Parathyroid adenoma (tissue), 2 donors: ENCODE data around the gene RSPRY1.

Source experiments
- H2AFZ ChIP-seq: fragments of 300-600 bp; sonication (generic); one replicate; pipeline ENCODE4 v1.7.0; 2017; ENCODE audit warnings: antibody characterized with exemption, mild to moderate bottlenecking
- H3K27ac ChIP-seq: fragments of 300-600 bp; sonication (generic); one replicate; pipeline ENCODE4 v1.7.0; 2017
- H3K27me3 ChIP-seq: fragments of 300-600 bp; sonication (generic); one replicate; pipeline ENCODE4 v1.7.0; 2017; ENCODE audit warnings: low read length; ENCODE audit not compliant: control insufficient read depth, insufficient read depth
- H3K36me3 ChIP-seq: fragments of 300-600 bp; sonication (generic); one replicate; pipeline ENCODE4 v1.7.0; 2017; ENCODE audit warnings: low read length; ENCODE audit not compliant: control insufficient read depth, insufficient read depth
- H3K4me1 ChIP-seq: fragments of 300-600 bp; sonication (generic); one replicate; pipeline ENCODE4 v1.7.0; 2017; ENCODE audit warnings: control low read depth
- H3K4me2 ChIP-seq: fragments of 300-600 bp; sonication (generic); one replicate; pipeline ENCODE4 v1.7.0; 2017; ENCODE audit warnings: low read length
- H3K4me3 ChIP-seq: fragments of 300-600 bp; sonication (generic); one replicate; pipeline ENCODE4 v1.7.0; 2017; ENCODE audit warnings: low read depth, low read length
- H3K79me2 ChIP-seq: fragments of 300-600 bp; sonication (generic); one replicate; pipeline ENCODE4 v1.7.0; 2017; ENCODE audit warnings: control low read depth
- H3K9ac ChIP-seq: fragments of 300-600 bp; sonication (generic); one replicate; pipeline ENCODE4 v1.7.0; 2017; ENCODE audit warnings: mild to moderate bottlenecking
- H3K9me3 ChIP-seq: fragments of 300-600 bp; sonication (generic); one replicate; pipeline ENCODE4 v1.7.0; 2017; ENCODE audit warnings: low read length; ENCODE audit not compliant: control insufficient read depth
- CTCF ChIP-seq: fragments of 300-600 bp; sonication (generic); IDR thresholded peaks from one replicate; pipeline ENCODE4 v1.7.0; 2017; ENCODE audit warnings: antibody characterized with exemption, mild to moderate bottlenecking
- donor health status: primary hyperparathyroidism.

RSPRY1 gene

GRCh38 chr16:57166451-57166850, 19.7 kb upstream of the RSPRY1 start:
- no peaks in the 10 kb centered on the region for H3K36me3 ChIP-seq
- no peak overlapping the region for H3K9ac ChIP-seq
- H3K4me1 ChIP-seq: no peaks in the 10 kb centered on the region
- H3K4me3 ChIP-seq: no peak overlapping the region
- no peaks in the 10 kb centered on the region for H3K9me3 ChIP-seq
- no peak overlapping the region for H3K4me2 ChIP-seq
- no peaks in the 10 kb centered on the region for H3K27me3 ChIP-seq
- H3K27ac ChIP-seq: no peak overlapping the region
- no peak for TF ChIP-seq CTCF
- no peaks in the 10 kb centered on the region for H3K79me2 ChIP-seq
- no peak overlapping the region for H2AFZ ChIP-seq

GRCh38 chr16:57166951-57167350, 19.2 kb upstream of the RSPRY1 start:
- Histone ChIP-seq H2AFZ (no peak overlapping the region), H3K27me3 (no peaks in the 10 kb centered on the region), H3K9ac (no peak overlapping the region), H3K36me3 (no peaks in the 10 kb centered on the region), H3K9me3 (no peaks in the 10 kb centered on the region), H3K4me2 (no peak overlapping the region), H3K27ac (no peak overlapping the region), H3K4me3 (no peak overlapping the region), H3K4me1 (no peaks in the 10 kb centered on the region), H3K79me2 (no peaks in the 10 kb centered on the region)
- TF ChIP-seq CTCF: no peak

- no peak for TF ChIP-seq CTCF
- H3K36me3 ChIP-seq: no peaks in the 10 kb centered on the region
- H3K27ac ChIP-seq: no peak overlapping the region
- no peaks in the 10 kb centered on the region for H3K79me2 ChIP-seq
- H3K27me3 ChIP-seq: no peaks in the 10 kb centered on the region
- no peak overlapping the region for H3K4me2 ChIP-seq
- H3K4me1 ChIP-seq: no peaks in the 10 kb centered on the region
- H3K9ac ChIP-seq: no peak overlapping the region
- no peak overlapping the region for H3K4me3 ChIP-seq
- no peak overlapping the region for H2AFZ ChIP-seq
- H3K9me3 ChIP-seq: no peaks in the 10 kb centered on the region
Observed at GRCh38 chr16:57167538-57167937, 18.6 kb upstream of the RSPRY1 start.

GRCh38 chr16:57167953-57168352, 18.2 kb upstream of the RSPRY1 start:
- H2AFZ ChIP-seq: no peak overlapping the region
- H3K4me3 ChIP-seq: no peak overlapping the region
- no peaks in the 10 kb centered on the region for H3K9me3 ChIP-seq
- H3K4me2 ChIP-seq: no peak overlapping the region
- no peaks in the 10 kb centered on the region for H3K36me3 ChIP-seq
- H3K79me2 ChIP-seq: no peaks in the 10 kb centered on the region
- no peaks in the 10 kb centered on the region for H3K27me3 ChIP-seq
- H3K27ac ChIP-seq: no peak overlapping the region
- no peaks in the 10 kb centered on the region for H3K4me1 ChIP-seq
- TF ChIP-seq CTCF: peak; percentile 38
- no peak overlapping the region for H3K9ac ChIP-seq

- Histone ChIP-seq H3K9me3 (no peaks in the 10 kb centered on the region), H3K4me3 (no peak overlapping the region), H3K4me2 (no peak overlapping the region), H3K27me3 (no peaks in the 10 kb centered on the region), H3K79me2 (no peaks in the 10 kb centered on the region), H2AFZ (no peak overlapping the region), H3K9ac (no peak overlapping the region), H3K27ac (no peak overlapping the region), H3K4me1 (no peaks in the 10 kb centered on the region), H3K36me3 (no peaks in the 10 kb centered on the region)
- no peak for TF ChIP-seq CTCF
Observed at GRCh38 chr16:57169327-57169726, 16.8 kb upstream of the RSPRY1 start.
